MCF 10A (cell line): Measurements from ENCODE around the gene ZNF385D. TPM values are rescaled to one million over a fixed set of nuclear protein-coding genes. Genes with fewer than 3 reads are reported as not detected.
"Not testable (repeated sequence)": the region's sequence is repeated elsewhere in the genome, so short reads cannot be mapped to it uniquely, and the experiment has no call there.

Experiments
- BruUV-seq: library from RNA; stranded (reverse); fragments of 400-500 nt; replicated peaks from 2 replicates; lab custom pipeline; 2021; lab: Mats Ljungman, UMichigan
- CTCF ChIA-PET: fragments of 300-600 bp; sonication (Branson Sonifier 250); formaldehyde crosslinking; extraction: SDS; loops from one replicate; lab custom pipeline; 2021; ENCODE audit warnings: antibody characterized with exemption, inconsistent platforms; lab: Yijun Ruan, JAX
- POLR2A ChIA-PET: fragments of 300-600, 350-650 bp; sonication (Branson Sonifier 250); formaldehyde crosslinking; extraction: SDS; loops from one replicate; lab custom pipeline; 2020; ENCODE audit warnings: antibody characterized with exemption, inconsistent platforms; lab: Yijun Ruan, JAX
- DNase-seq: peaks from one replicate; pipeline ENCODE4 v3.0.0-alpha.2; 2018; ENCODE audit not compliant: unreplicated experiment
- H3K27ac Mint-ChIP-seq: one replicate; pipeline ENCODE4 v1.8.0; 2022; ENCODE audit warnings: mild to moderate bottlenecking, low read depth, mixed read lengths; ENCODE audit not compliant: unreplicated experiment
- H3K27me3 Mint-ChIP-seq: one replicate; pipeline ENCODE4 v1.8.0; 2022; ENCODE audit warnings: mixed read lengths; ENCODE audit not compliant: insufficient read depth, unreplicated experiment
- H3K36me3 Mint-ChIP-seq: one replicate; pipeline ENCODE4 v1.8.0; 2022; ENCODE audit warnings: mild to moderate bottlenecking, moderate library complexity, mixed read lengths; ENCODE audit not compliant: insufficient read depth, unreplicated experiment
- H3K4me1 Mint-ChIP-seq: one replicate; pipeline ENCODE4 v1.8.0; 2022; ENCODE audit warnings: mixed read lengths; ENCODE audit not compliant: insufficient read depth, unreplicated experiment
- H3K4me3 Mint-ChIP-seq: one replicate; pipeline ENCODE4 v1.8.0; 2022; ENCODE audit warnings: mild to moderate bottlenecking, moderate library complexity, mixed read lengths; ENCODE audit not compliant: unreplicated experiment
- H3K9me3 Mint-ChIP-seq: one replicate; pipeline ENCODE4 v1.8.0; 2022; ENCODE audit warnings: mixed read lengths; ENCODE audit not compliant: unreplicated experiment
- intact Hi-C: fragments of 100-400 bp; cut with micrococcal nuclease; formaldehyde crosslinking; loops from 2 replicates; pipeline ENCODE4 v1.14.1; 2022
- total RNA-seq: library from RNA; stranded (reverse); gene quantifications from 2 replicates; pipeline ENCODE4 v1.2.3, GENCODE V29; 2022
- TF ChIP-seq, protein P1 (sequence below): fragments of 200-600 bp; IDR thresholded peaks from one replicate; pipeline ENCODE4 v1.8.0; 2022; ENCODE audit warnings: antibody characterized with exemption, mild to moderate bottlenecking; ENCODE audit not compliant: unreplicated experiment

The ZNF385D gene
- total RNA-seq, 1 experiment from 2014 or later: 1.5 TPM

DNA sequence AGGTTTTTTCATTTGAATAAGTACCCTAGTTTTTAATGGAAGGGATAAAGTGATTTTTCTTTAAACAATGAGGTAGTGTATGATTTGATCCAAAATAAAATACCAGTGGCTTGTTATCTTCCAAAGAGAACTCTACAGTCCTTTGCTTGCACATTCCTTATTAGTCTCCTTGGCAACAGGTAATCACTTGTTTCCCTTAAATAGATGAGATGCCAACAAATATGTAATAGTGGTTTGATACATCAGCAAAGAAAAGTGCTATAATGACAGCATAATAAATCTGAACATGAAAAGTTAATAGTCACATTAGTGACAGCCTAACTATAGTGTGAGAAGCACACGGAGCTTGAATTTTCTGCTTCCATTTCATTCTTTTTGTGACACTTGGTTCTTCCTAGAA is 360.2 kb downstream of the ZNF385D start:
- no peak overlapping the region for H3K4me3 Mint-ChIP-seq
- H3K27me3 Mint-ChIP-seq: no peaks in the 10 kb centered on the region
- H3K36me3 Mint-ChIP-seq: no peaks in the 10 kb centered on the region
- intact Hi-C loops: no loop called here
- TF ChIP-seq, protein P1, sequence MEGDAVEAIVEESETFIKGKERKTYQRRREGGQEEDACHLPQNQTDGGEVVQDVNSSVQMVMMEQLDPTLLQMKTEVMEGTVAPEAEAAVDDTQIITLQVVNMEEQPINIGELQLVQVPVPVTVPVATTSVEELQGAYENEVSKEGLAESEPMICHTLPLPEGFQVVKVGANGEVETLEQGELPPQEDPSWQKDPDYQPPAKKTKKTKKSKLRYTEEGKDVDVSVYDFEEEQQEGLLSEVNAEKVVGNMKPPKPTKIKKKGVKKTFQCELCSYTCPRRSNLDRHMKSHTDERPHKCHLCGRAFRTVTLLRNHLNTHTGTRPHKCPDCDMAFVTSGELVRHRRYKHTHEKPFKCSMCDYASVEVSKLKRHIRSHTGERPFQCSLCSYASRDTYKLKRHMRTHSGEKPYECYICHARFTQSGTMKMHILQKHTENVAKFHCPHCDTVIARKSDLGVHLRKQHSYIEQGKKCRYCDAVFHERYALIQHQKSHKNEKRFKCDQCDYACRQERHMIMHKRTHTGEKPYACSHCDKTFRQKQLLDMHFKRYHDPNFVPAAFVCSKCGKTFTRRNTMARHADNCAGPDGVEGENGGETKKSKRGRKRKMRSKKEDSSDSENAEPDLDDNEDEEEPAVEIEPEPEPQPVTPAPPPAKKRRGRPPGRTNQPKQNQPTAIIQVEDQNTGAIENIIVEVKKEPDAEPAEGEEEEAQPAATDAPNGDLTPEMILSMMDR: no peak
- peaks cover 5% of the 10 kb centered on the region for H3K4me1 Mint-ChIP-seq
- no peak overlapping the region for H3K27ac Mint-ChIP-seq
- ChIA-PET POLR2A (no interaction called here), CTCF (no interaction called here)
- H3K9me3 Mint-ChIP-seq: no peaks in the 10 kb centered on the region
- BruUV-seq: no TSS peak
- DNase-seq: no peak

DNA sequence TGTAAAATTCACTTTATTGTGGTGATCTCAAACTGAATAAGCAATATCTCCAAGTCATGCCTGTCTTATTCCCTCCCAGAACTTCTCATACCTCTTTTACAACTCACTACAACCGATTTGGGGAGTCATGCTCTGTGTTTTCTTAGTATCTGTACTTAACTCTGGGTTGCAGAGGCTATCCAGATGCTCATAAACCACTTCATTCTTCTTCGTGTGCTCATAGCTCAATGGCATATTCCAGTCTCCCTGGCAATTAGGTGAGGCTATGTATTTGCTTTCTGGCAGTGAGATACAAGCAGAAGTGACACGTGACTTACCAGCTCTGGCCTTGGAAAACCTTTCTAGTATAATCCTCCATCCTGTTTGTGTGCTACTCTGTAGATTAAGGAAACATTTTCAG is 360.9 kb downstream of the ZNF385D start:
- ChIA-PET CTCF (no interaction called here), POLR2A (no interaction called here)
- Mint-ChIP-seq H3K36me3 (no peaks in the 10 kb centered on the region), H3K4me1 (peaks cover 5% of the 10 kb centered on the region), H3K27ac (no peak overlapping the region), H3K4me3 (no peak overlapping the region), H3K27me3 (no peaks in the 10 kb centered on the region), H3K9me3 (no peaks in the 10 kb centered on the region)
- DNase-seq: no peak
- TF ChIP-seq, protein P1: no peak
- BruUV-seq: no TSS peak
- intact Hi-C loops: no loop called here

DNA sequence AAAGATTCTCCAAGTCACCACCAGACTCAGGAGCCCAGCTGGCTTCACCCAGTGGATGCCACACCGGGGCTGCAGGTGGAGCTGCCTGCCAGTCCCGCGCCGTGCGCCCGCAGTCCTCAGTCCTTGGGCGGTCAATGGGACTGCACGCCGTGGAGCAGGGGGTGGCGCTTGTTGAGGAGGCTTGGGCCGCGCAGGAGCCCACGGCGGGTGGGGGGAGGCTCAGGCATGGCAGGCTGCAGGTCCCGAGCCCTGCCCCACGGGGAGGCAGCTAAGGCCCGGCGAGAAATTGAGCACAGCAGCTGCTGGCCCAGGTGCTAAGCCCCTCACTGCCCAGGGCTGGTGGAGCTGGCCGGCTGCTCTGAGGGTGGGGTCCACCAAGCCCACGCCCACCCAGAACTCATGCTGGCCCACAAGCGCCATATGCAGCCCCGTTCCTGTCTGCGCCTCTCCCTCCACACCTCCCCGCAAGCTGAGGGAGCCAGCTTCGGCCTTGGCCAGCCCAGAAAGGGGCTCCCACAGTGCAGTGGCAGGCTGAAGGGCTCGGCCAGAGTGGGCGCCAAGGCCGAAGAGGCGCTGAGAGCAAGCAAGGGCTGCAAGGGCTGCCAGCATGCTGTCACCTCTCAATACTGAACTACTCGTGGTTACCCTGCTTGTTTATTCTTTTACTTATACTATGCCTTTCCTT is 363.7 kb downstream of the ZNF385D start:
- H3K27me3 Mint-ChIP-seq, BruUV-seq, DNase-seq, H3K36me3 Mint-ChIP-seq, intact Hi-C loops, H3K9me3 Mint-ChIP-seq, POLR2A ChIA-PET, H3K4me3 Mint-ChIP-seq, CTCF ChIA-PET, H3K4me1 Mint-ChIP-seq, H3K27ac Mint-ChIP-seq: not testable (repeated sequence)

DNA sequence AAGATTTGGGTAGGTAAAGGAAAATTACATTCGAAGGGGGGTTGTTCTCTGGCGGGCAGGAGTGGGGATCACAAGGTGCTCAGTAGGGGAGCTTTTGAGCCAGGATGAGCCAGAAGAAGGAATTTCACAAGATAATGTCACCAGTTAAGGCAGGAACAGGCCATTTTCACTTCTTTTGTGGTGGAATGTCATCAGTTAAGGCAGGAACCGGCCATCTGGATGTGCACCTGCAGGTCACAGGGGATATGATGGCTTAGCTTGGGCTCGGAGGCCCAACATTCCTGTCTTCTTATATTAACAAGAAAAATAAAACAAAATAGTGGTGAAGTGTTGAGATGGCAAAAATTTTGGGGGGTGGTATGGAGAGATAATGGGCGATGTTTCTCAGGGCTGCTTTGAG is 373.0 kb downstream of the ZNF385D start:
- H3K4me1 Mint-ChIP-seq, POLR2A ChIA-PET, BruUV-seq, H3K27me3 Mint-ChIP-seq, H3K36me3 Mint-ChIP-seq, CTCF ChIA-PET, H3K9me3 Mint-ChIP-seq, H3K4me3 Mint-ChIP-seq, intact Hi-C loops, DNase-seq, H3K27ac Mint-ChIP-seq: not testable (repeated sequence)

DNA sequence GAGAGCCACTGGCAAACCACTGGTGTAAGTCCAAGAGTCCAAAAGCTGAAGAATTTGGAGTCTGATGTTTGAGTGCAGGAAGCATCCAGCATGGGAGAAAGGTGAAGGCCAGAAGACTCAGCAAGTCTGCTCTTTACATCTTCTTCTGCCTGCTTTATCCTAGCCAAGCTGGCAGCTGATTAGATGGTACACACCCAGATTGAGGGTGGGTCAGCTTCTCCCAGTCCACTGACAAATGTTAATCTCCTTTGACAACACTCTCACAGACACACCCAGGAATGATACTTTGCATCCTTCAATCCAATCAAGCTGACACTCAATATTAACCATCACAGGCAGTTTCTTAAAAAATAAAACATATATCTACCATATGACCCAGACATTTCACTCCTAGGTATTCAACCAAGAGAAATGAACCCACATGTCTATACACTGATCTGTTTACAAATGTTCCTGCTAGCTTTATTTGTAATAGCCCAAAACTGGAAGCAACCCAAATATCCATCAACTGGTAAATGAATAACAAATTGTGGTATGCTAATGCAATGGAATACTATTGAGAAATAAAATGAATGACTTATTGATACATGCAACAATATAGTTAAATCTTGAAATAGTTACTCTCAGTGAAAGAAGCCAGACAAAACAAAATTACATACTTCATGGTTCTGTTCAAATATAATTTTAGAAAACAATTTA is 373.8 kb downstream of the ZNF385D start:
- no TSS peak for BruUV-seq

More for the DNA sequence above, 373.8 kb downstream of the ZNF385D start:
- no peaks in the 10 kb centered on the region for H3K36me3 Mint-ChIP-seq
- no peak for DNase-seq
- POLR2A ChIA-PET: no interaction called here
- CTCF ChIA-PET: no interaction called here
- H3K4me3 Mint-ChIP-seq: no peak overlapping the region
- TF ChIP-seq, protein P1: no peak
- H3K9me3 Mint-ChIP-seq: no peaks in the 10 kb centered on the region
- no peaks in the 10 kb centered on the region for H3K4me1 Mint-ChIP-seq
- H3K27ac Mint-ChIP-seq: no peak overlapping the region
- intact Hi-C loops: no loop called here
- H3K27me3 Mint-ChIP-seq: no peaks in the 10 kb centered on the region
